Measurements from ENCODE around the gene MAP7.

GRCh38 chr6:136382676-136383252 lies 167.5 kb downstream of the MAP7 start:
- TF ChIP-seq, protein P1, sequence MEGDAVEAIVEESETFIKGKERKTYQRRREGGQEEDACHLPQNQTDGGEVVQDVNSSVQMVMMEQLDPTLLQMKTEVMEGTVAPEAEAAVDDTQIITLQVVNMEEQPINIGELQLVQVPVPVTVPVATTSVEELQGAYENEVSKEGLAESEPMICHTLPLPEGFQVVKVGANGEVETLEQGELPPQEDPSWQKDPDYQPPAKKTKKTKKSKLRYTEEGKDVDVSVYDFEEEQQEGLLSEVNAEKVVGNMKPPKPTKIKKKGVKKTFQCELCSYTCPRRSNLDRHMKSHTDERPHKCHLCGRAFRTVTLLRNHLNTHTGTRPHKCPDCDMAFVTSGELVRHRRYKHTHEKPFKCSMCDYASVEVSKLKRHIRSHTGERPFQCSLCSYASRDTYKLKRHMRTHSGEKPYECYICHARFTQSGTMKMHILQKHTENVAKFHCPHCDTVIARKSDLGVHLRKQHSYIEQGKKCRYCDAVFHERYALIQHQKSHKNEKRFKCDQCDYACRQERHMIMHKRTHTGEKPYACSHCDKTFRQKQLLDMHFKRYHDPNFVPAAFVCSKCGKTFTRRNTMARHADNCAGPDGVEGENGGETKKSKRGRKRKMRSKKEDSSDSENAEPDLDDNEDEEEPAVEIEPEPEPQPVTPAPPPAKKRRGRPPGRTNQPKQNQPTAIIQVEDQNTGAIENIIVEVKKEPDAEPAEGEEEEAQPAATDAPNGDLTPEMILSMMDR (IDR thresholded peaks at IDR 0.05) = no peak
- no peak for TF ChIP-seq EP300 (IDR thresholded peaks at IDR 0.05)
